ENCODE measurements around the gene XPR1.

- no peak for TF ChIP-seq CTCF (optimal IDR thresholded peaks at IDR 0.05 in 1 of 3, IDR thresholded peaks at IDR 0.05 in 1 of 3, conservative IDR thresholded peaks at IDR 0.05 in 1 of 3; ENCODE audit: extremely low read depth in 1 of 3, insufficient read depth in 2 of 3, low read length in 3 of 3)
- no peak for TF ChIP-seq EZH2 (IDR thresholded peaks at IDR 0.05; ENCODE audit: low read length)
Observed at GRCh38 chr1:180630408-180631193, 1.2 kb upstream of the XPR1 start.

All from keratinocyte (primary cell).